Glomerular visceral epithelial cell (primary cell): ENCODE measurements around the gene PIRT.
"Not testable (repeated sequence)": the region's sequence is repeated elsewhere in the genome, so short reads cannot be mapped to it uniquely, and the experiment has no call there.

Experiments
- DNase-seq: peaks from one replicate; pipeline ENCODE4 v3.0.0-alpha.2; 2016; ENCODE audit errors: extremely low spot score

The PIRT gene

GRCh38 chr17:10837921-10838320, at the start of gene PIRT:
Gene PIRT, minus strand, starts transcription at chr17:10838087. Its CDS starts 12,442 bp downstream, at chr17:10825645.
- no peak for DNase-seq

- DNase-seq: no peak
These were observed 44.1 kb upstream of the PIRT start for GRCh38 chr17:10881959-10882358.

GRCh38 chr17:10879190-10879836, 41.4 kb upstream of the PIRT start:
- DNase-seq: no peak

DNA sequence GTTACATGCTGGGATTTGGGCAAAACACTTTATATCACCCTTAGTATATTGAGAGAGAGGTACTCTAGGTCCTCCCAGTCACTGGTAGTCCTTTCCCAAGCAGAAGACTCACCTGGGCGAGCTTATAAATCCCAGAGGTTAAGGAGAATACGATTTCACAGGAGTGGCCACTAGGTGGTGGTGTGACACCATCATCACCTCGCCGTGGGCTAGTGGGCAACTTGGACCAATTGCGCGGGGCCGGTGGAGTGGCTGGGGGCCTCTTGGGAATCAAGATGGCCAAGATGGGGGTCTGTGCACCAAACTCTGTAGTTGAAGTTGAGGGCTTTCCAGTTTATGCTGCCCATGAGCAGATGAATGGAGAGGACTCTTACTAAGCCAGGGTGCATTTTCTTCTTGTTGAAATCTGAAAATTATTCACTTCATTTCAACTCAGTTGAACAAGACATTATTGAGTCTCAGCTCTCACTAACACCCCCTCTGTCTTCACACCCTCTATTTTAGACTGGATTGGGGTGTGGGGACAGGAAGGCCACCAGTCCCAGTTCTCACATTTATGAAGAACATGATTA, 38.2 kb upstream of the PIRT start:
- DNase-seq: no peak

- no peak for DNase-seq
These were observed 37.6 kb upstream of the PIRT start for GRCh38 chr17:10875430-10875851.

DNA sequence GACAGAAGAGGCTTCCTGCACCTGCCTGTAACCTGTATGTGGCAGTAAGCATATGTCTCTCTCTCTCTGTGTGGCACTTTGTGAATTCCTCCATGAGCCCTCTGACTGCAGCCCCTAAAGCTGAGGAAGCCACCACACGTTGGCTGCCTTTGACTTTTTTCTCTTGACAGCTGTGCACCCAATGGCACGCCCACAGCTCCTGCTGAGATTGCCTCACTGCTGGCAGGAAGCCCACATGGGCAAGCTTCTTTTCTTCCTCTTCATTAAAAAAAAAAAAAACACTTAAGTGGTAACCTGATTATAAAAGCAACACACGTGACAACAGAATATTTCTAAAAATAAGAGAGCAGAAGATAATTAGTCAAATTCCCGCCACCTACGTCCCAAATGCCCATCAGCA, 34.0 kb upstream of the PIRT start:
- no peak for DNase-seq

DNA sequence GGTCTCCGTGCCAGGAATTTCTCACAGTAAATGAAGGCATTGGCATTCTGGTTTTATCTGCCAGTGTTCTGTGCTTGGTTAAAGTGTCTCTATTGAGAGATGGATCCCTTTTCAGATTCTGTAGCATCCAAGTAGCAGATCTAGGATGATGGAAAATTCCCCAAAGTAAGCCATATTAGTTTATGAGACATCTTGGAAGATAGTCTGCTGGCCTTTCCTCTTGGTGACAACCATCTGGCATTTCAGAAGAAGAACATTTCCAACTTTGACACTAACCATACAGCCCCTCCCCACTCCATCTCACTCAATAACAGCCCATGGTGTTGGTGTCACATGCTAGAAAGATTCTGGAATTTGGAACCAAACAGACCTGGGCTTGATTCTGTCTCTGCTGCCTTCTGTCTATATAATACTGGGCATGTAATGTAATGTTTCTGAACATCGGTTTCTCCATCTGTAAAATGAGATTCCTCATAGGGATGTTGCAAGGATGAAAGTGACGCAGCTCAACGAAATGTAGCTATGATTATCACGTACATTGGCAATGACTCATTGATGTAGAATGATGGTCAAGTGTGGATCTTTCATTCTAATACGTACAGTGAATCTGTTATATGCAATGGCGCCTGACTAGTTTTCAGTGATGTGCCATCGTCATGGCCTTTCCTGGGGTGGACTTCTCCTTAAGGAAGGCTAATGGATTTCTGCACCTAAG, 32.6 kb upstream of the PIRT start:
- DNase-seq: no peak

- DNase-seq: not testable (repeated sequence)
These were observed 30.9 kb upstream of the PIRT start for GRCh38 chr17:10868744-10869143.

GRCh38 chr17:10859051-10859450, 21.2 kb upstream of the PIRT start:
- DNase-seq: no peak

DNA sequence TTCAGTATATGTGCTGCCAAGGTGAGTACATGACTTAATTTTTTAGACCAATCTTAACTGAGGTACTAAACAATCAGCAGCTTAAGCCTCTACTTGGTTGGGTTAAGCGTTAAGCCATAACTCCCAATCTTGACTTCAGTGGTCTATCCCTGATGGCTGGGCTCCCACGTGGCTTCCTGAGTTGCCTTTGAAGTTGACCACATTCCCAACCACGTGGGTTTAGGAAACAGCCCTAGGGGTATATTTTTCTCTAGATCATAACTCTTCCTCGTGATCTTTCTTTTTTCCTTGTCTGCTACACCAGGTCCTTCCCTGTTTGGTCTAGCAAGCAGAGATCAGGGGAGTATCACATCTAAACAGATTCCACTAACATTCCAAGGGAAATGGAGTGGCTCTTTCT, 20.1 kb upstream of the PIRT start:
- no peak for DNase-seq

DNA sequence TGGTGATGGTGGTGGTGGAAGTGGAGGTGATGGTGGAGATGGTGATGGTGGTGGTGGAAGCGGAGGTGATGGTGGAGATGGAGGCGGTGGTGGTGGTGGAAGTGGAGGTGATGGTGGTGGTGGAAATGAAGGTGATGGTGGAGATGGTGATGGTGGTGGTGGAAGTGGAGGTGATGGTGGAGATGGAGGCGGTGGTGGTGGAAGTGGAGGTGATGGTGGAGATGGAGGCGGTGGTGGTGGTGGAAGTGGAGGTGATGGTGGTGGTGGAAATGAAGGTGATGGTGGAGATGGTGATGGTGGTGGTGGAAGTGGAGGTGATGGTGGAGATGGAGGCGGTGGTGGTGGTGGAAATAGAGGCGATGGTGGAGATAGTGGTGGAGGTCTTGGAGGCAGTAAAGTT, 8.7 kb upstream of the PIRT start:
- not testable (repeated sequence) for DNase-seq

DNA sequence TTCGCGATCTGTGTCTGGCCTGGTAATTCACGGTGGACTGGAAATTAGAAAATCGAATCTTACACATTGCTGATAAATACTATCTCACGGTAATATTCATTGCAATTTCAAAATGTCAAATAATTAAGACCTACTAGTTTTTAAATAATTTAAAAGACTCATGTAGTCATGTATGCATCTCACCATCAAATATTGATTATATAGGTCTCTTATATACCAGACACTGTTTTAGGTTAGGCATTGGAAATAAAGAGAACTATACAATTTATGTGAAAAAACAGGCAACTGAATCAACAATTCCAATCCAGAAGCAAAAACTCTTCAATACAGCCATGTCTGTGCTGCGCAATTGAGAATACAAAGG, 7.5 kb upstream of the PIRT start:
- no peak for DNase-seq

GRCh38 chr17:10844621-10845387, 6.9 kb upstream of the PIRT start:
- DNase-seq: peak; percentile 35

DNA sequence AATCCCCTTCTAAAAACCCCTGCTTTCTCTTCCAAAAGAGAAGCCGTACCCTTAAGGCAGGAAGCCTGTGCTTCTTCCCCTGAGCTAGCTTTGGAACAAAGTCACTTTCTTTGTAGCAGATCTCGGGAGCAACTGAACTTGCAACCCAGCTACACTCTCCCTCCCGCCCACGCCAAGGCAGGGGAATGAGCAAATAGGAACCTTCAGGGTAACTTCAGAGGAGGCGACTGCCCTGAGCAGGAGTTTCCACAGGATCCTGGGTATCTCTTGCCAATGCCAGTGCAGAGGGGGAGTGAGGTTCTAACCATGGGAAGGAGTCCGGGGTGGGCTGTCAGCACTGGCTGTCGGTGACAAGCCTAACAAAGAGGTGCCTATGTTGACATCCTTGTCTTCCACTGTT, 5.9 kb upstream of the PIRT start:
- no peak for DNase-seq

DNA sequence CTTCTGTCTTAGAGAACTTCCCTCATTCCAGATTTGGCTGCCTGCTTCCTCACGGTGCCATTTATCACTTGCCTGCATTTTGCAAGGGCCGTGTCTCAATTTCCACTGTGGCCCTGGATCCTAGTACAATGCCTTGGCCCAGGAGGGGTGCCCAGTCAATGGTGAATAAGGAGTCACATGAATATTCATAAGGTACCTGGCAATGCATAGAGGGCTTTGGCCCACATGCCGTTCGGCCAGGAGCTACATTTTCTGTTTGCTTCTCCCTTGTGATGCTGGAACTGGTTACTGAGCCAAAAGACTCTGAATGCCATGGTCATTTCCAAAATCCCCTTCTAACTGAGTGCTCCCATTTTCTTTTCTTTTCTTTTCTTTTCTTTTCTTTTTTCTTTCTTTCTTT, 4.8 kb upstream of the PIRT start:
- DNase-seq: no peak

DNA sequence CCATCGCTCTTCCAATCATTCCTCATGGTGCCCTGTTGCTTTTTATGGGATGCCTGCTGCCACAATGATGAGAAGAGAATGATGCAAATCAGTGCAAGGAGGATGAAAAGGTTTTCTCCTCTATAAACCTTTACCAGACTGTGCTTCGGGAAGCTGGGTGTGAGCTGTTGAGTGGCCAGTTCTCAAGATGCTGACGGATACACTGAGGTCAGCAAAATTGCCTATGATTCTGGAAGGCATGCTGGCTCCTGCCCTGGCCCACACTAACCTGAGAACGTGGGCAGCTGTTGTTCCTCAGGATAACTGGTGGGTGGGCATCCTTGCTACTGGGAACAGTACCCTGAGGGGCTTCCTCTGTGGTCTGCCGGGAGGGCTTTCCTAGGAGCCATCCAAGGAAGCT, 795 bp upstream of the PIRT start:
- DNase-seq: no peak

DNA sequence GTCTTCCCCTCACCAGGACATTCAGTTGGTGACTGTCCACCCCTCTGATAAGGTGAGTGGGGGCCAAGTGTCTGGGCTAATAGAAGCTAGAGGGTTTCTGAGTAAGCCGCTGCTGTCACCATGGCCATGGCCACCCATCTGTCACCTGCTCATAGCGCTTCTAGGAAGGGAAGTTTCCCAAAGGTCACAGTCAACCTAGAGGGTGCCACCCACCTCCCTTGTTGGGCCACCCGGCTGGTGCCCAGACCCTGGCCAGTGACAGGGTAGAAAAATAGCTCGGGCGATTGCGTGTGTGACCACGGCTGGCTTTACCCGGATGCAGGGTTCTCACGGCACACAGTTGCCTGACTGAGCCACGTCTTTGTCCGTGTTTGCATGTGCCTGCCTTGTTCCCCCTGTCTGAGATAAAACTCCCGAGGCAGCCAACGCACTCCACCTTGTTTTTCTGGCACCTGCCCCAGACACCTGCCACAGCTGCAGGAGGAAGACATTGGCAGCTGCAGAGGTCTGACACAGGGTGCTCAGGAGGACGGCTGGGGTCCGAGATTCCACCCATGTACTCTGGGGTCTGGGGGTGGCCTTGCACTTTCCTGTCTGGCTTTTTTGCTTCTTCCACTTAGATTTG, 809 bp downstream of the PIRT start:
- no peak for DNase-seq

DNA sequence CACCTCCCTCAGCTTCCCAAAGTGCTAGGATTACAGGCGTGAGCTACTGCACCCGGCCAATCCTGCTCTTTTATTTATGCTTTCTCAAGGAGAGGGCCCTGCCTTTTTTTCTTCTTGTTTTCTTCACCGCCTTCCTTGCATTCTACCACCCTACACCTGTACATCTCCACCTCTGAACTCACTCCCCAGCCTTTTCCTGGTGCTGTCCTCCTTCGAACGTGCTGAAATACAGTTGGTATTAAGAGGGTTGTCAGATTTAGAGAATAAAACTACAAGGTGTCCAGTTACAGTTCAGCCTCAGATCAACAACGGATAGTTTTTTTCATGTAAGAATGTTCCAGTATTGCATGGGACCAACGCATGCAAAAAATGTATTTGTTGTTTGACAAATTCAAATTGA, 1.7 kb downstream of the PIRT start:
- DNase-seq: no peak

DNA sequence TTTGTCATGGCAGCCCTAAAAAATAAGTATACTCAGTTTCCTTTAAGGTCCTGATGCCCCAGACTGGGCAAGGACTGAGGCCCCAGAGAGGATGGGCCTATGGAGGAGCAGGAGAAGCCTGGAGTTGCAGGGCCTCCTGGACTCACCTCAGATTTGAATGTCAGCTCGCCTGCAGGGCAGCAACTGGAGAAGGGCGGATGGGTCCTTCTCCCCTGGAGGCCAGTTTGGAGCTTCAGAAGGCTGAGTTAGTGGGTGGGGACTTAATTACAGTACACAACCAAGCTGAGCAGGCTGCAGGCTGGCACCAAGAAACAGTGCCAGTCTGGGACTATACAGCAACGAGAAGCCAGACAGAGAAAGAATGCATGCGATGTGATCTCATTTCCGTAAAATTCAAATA, 6.2 kb downstream of the PIRT start:
- DNase-seq: no peak

DNA sequence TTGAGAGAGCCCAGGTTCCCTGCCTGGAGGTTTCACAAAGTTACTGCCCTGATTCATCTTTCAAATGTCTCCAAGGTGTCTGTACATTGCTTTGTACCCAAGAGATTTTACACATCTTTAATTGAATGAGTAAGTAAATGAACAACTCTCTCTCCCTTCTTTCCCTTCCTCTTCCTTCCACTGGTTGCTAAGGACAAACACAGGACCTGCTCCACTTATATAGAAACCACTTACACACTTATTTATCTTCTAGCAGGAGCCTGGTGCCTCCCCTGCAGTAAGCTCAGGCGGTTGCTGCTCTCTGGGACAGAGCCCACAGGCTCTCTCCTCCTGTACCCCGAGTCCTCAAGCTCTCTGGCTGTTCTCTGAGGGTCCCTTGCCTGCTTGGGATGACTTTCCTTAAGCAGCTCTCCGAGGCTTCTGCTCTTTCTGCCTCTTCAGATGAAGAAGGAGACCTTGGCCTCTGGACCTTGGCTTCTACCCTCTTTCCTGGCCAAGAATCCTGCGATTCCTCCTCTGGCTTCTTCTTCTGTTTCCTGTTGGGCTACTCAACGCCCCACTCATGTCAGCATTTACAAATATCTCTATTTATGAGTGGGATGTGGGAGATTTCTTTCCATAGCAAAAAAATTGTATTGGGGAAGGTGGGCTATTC, 9.9 kb downstream of the PIRT start:
- no peak for DNase-seq

DNA sequence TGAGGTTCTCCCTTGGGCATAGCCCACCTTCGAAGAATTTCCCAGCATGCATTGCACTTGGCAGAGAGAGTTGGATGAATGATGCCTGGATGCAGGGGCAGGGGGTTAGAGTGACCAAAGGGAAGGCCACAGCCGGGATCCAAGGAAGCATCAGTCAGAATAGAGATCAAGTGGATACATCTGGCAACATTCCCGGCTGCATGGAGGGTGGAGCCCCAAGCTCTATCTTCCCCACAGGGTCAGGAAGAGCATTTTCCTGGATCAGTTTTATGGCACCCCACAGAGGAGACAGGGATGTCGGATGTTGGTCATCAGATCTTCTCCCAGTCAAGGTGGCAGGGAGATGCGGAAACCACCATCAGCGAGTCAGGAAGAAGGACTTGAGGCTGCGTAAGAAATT, 13.0 kb downstream of the PIRT start:
- DNase-seq: no peak

- no peak for DNase-seq
These were observed 16.1 kb downstream of the PIRT start for GRCh38 chr17:10821770-10822169.
